T-helper 17 cell (primary cell): Measurements from ENCODE around the gene DEPDC1B. TPM values are rescaled to one million over a fixed set of nuclear protein-coding genes. Genes with fewer than 3 reads are reported as not detected.
"Not testable (repeated sequence)": the region's sequence is repeated elsewhere in the genome, so short reads cannot be mapped to it uniquely, and the experiment has no call there.

Source experiments
- ATAC-seq: fragments of 150-1000 bp; cut with Tn5 transposase; 2 replicates; pipeline ENCODE4 v1.10.0; 2021; ENCODE audit warnings: mild to moderate bottlenecking, moderate library complexity
- DNase-seq, 3 donors: peaks; one replicate each; pipeline versions ENCODE4 v3.0.0 to v3.0.0-alpha.2; 2020 to 2021
- H3K9me3 ChIP-seq: one replicate; pipeline ENCODE4 v1.7.0; 2013; ENCODE audit warnings: low read length, mild to moderate bottlenecking; ENCODE audit not compliant: control insufficient read depth, poor library complexity, severe bottlenecking
- H3K27ac Mint-ChIP-seq: one replicate; pipeline ENCODE4 v1.8.0; 2022; ENCODE audit warnings: mild to moderate bottlenecking, moderate library complexity, mixed read lengths
- H3K27me3 Mint-ChIP-seq: one replicate; pipeline ENCODE4 v1.8.0; 2022; ENCODE audit warnings: mixed read lengths
- H3K36me3 Mint-ChIP-seq: one replicate; pipeline ENCODE4 v1.8.0; 2022; ENCODE audit warnings: low read depth, mixed read lengths
- H3K4me1 Mint-ChIP-seq: one replicate; pipeline ENCODE4 v1.8.0; 2022; ENCODE audit warnings: mild to moderate bottlenecking, mixed read lengths
- H3K4me3 Mint-ChIP-seq: one replicate; pipeline ENCODE4 v1.8.0; 2022; ENCODE audit warnings: mild to moderate bottlenecking, moderate library complexity, mixed read lengths
- total RNA-seq, 4 donors: library from RNA in 2 of 4; stranded (reverse) in 2 of 4; gene quantifications; one replicate each; pipeline ENCODE4 v1.2.3 and lab custom pipeline; 2022 to 2026

Gene DEPDC1B
- total RNA-seq, 2 donors from 2014 or later = 0.77 to 1.4 TPM

DNA sequence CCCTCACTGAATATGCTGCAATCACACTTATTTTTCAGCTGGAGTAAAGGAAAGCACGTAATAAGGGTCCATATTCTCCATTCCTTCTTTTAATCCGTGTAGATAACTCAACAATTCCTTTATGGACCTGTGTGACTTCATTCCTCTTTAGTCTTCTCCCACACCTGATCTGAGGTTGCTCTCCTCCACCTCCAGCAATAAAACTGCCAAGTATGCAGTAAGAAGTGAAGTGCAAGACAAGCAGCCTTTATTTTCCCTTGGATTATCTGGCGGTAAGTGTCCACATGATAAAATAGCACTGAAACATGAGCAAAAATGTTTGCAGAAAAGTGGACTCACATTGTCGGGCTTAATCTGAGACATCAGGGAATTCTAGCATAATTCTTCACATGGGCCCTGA, 13.8 kb downstream of the DEPDC1B start:
- Mint-ChIP-seq H3K4me1 (peaks cover 10% of the 10 kb centered on the region), H3K4me3 (no peak overlapping the region), H3K36me3 (peaks cover under 1% of the 10 kb centered on the region), H3K27ac (no peak overlapping the region), H3K27me3 (no peaks in the 10 kb centered on the region)
- ATAC-seq = no peak
- no peaks in the 10 kb centered on the region for H3K9me3 ChIP-seq
- DNase-seq = no peak

DNA sequence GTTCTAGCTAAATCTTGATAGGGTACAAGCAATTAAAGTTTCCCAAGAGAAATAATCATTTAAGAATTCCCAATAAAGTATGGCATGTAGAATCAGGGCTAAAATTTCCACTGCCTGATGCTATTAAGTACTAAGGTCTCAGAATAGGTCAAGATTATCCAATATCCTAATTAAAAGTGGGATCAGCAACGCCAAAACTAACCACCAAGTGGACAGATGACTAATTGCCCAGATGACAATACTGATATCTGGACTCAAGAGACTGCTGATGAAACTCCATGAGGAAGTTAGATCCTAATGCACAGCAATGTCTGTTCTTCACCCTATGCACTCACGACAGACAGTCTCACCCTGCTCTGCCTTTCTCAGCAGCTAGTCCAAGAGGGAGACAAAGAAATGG, 14.3 kb downstream of the DEPDC1B start:
- H3K9me3 ChIP-seq = no peaks in the 10 kb centered on the region
- Mint-ChIP-seq H3K4me3 (no peak overlapping the region), H3K36me3 (peaks cover 2% of the 10 kb centered on the region), H3K27ac (no peak overlapping the region), H3K27me3 (no peaks in the 10 kb centered on the region), H3K4me1 (peaks cover 9% of the 10 kb centered on the region)
- DNase-seq (no peak), ATAC-seq (no peak)

DNA sequence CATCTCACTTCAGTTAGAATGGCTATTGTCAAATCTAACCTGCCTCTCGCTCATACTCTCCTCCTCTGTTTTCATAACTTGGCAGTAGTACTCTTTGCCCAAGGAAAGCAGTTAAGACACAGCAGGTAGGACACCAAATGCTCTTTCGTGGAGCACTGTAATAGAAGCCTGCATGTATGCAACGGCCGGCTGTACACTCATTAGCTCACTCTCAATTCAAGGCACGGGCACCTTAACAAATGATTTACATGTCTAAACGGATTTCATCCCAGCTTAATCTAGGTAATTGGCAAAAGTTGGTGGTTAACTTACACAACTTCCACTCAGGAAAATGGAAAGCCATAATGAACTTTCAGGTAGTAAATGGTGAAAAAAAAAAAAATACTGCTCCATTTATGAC, 14.9 kb downstream of the DEPDC1B start:
- H3K4me3 Mint-ChIP-seq = no peak overlapping the region
- no peaks in the 10 kb centered on the region for H3K27me3 Mint-ChIP-seq
- no peak overlapping the region for H3K27ac Mint-ChIP-seq
- H3K36me3 Mint-ChIP-seq = peaks cover 2% of the 10 kb centered on the region
- peaks cover 6% of the 10 kb centered on the region for H3K4me1 Mint-ChIP-seq
- no peak for ATAC-seq
- no peak for DNase-seq
- no peaks in the 10 kb centered on the region for H3K9me3 ChIP-seq

DNA sequence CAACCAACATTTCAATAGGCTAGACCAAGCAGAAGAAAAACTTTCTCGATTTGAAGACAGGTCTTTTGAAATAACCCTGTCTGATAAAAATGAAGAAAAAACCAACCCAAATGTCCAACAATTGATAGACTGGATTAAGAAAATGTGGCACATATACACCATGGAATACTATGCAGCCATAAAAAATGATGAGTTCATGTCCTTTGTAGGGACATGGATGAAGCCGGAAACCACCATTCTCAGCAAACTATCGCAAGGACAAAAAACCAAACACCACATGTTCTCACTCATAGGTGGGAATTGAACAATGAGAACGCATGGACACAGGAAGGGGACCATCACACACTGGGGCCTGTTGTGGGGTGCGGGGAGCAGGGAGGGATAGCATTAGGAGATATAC, 18.0 kb downstream of the DEPDC1B start:
- not testable (repeated sequence) for H3K27ac Mint-ChIP-seq, DNase-seq, ATAC-seq

DNA sequence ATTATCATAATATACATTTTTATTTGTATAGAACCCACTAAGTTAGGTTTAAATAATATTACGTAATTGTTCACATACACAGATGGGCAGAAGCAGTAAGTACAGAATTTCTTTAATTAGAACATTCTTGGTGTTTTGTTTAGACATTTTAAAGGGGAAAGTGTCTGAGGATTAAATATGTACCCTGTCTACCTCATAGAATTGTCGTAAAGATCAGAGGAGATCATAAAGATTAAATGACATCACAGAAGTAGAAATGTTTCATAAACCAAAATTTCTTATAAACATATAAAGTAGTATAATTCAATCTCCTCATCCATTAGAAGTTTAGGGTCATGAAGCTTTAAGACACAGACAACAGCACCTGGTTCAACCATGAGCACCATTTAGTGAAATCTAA, 20.1 kb downstream of the DEPDC1B start:
- ATAC-seq (no peak), DNase-seq (no peak)
- Mint-ChIP-seq H3K27me3 (no peaks in the 10 kb centered on the region), H3K4me1 (peaks cover 14% of the 10 kb centered on the region), H3K4me3 (no peak overlapping the region), H3K27ac (no peak overlapping the region), H3K36me3 (peaks cover 2% of the 10 kb centered on the region)
- H3K9me3 ChIP-seq = no peaks in the 10 kb centered on the region

More for the DNA sequence above, 18.0 kb downstream of the DEPDC1B start:
- H3K4me3 Mint-ChIP-seq, H3K27me3 Mint-ChIP-seq, H3K9me3 ChIP-seq, H3K36me3 Mint-ChIP-seq: not testable (repeated sequence)
- H3K4me1 Mint-ChIP-seq = peaks cover 12% of the 10 kb centered on the region

DNA sequence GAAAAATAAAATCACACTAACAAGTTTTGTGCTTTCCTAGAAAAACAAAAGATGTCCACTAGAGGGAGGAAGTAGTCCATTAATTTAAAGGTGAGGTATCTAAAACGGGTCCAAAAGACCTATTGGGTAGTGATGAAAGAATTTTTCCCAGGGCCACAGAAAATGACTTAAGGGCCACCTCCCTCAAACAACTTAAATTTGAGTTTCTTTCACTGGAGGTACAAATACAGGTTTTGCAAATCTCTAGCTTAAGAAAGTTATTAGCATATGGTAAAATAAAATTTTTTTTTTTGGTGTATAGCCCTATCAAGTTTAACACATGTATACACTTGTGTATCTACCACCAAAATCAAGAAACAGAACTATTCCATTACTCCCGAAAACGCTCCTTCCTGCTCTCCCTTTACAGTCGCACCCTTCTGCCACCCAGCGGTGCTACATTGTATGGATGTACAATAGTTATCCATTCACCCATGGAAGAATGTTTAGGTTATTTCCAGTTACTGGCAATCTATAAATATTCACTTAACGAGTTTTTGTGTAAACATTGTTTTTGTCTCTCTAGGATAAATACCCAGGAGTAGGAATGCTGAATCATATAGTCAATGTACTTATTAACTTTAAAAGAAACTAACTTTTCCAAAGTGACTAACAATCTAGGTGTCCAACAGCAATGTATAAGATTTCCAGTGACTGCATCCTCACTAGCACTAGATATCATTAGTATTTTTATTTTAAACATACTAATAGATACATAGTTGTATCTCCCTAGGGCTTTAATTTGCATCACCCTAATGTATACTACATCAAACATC, 21.9 kb downstream of the DEPDC1B start:
- DNase-seq = no peak
- Mint-ChIP-seq H3K4me1 (peaks cover 12% of the 10 kb centered on the region), H3K27me3 (no peaks in the 10 kb centered on the region), H3K27ac (peak overlapping the region; percentile 87), H3K4me3 (no peak overlapping the region), H3K36me3 (peaks cover 2% of the 10 kb centered on the region)
- ATAC-seq = peak; percentile 51
- no peaks in the 10 kb centered on the region for H3K9me3 ChIP-seq

DNA sequence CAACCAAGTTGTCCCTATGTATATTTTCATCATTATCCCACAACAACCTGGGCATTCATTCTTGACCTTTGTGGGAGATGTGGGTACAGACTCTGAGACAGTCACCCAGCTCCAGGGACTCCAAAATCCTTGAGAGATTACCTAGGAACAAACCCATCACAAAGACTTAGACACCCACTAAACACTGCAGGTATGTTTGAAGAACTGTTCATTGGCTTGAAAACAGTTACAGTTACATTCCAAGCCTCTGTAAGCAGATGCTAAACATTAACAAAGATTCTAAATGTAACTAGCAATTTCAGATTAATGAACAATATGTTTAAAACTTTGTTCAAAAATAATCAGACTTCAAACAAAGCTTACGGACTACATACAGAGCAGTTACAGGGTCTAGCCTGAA, 24.7 kb downstream of the DEPDC1B start:
- DNase-seq = no peak
- ATAC-seq = no peak
- peaks cover 12% of the 10 kb centered on the region for H3K4me1 Mint-ChIP-seq
- H3K27me3 Mint-ChIP-seq = no peaks in the 10 kb centered on the region
- H3K27ac Mint-ChIP-seq = no peak overlapping the region
- no peaks in the 10 kb centered on the region for H3K36me3 Mint-ChIP-seq
- H3K9me3 ChIP-seq = no peaks in the 10 kb centered on the region
- no peak overlapping the region for H3K4me3 Mint-ChIP-seq

DNA sequence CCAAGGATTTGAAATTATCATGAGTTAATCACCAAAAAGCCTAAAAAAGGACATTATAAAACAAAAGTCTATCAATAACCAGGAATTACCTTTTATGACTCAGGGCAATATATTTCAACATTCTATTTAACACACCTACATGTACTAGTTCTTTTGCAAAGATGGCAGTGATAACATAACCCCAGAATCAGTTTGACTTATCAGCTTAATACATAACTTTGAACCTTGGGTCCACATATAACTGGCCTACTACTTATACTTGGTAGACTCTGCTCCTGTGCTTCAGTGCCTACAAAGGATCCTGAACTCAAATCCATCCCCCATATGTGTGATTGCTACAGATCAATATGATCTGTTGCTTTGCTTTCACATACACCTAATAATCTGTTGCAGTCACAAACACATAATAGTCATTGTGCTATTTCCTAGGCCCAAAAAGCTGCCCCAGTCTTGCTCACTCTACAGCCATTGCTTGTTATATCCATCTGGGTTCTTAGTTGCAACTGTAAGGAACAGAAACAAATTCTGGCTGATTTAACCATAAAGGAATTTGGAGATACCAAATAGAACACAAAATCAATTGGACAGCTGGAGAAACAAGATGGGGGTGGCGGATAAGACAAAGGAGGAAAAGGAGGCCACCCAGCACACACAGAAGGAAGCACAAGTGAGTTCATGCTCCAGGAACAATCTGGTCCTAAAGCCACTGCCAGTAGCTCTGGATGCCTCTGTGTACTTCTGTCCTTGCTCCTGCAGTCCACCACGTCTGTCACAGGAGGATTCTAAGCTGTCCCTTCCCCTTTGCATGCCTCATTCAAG, 25.5 kb downstream of the DEPDC1B start:
- H3K36me3 Mint-ChIP-seq = no peaks in the 10 kb centered on the region
- no peak for ATAC-seq
- H3K27me3 Mint-ChIP-seq = no peaks in the 10 kb centered on the region
- peaks cover 12% of the 10 kb centered on the region for H3K4me1 Mint-ChIP-seq
- no peak for DNase-seq
- no peak overlapping the region for H3K4me3 Mint-ChIP-seq
- no peak overlapping the region for H3K27ac Mint-ChIP-seq
- H3K9me3 ChIP-seq = no peaks in the 10 kb centered on the region

DNA sequence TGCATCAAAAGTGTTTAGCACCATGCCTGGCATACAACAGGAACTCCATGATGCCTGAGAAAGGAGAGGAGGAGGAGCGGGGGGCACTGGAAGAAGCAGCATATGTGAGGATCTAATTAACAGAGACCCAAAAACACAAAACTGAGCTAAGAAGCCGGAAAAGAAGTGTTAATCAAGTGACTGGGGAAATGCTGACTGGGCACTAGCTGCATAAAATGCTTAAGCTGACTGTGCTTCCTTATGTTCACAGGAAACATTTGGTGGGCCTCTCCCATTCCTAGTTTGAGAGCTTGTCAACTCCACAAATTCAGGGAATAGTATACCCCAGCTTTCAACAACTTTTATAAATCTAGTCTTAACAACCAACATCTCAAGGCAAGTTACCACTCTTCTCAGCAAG, 26.6 kb downstream of the DEPDC1B start:
- ATAC-seq (no peak), DNase-seq (no peak)
- no peaks in the 10 kb centered on the region for H3K9me3 ChIP-seq
- Mint-ChIP-seq H3K27ac (no peak overlapping the region), H3K27me3 (no peaks in the 10 kb centered on the region), H3K4me3 (no peak overlapping the region), H3K36me3 (no peaks in the 10 kb centered on the region), H3K4me1 (peaks cover 12% of the 10 kb centered on the region)

DNA sequence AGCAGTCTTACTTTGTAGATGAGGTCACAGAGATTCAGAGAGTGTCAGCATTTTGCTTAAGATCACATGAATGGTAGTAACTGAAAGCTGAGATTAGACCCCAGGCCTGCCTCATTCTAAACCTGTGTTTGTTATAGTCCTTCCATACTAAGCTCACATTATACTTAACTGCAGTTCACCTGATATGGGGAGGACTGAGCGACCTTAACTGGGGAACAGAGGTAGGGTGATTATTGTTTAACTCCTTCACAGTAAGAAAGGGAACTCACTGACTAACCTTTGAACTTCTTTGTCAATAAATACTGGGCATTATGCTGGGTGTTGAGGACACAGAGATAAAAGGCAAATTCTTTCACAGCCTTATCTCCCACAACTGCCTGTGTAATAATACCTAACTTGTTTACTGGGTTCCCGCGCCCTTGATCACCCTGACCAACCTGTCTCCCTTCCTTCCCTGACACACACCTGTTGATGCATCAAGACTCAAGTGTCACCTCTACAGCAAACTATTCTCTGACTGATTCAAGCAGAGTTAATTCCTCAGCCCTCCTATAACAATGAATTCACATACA, 27.2 kb downstream of the DEPDC1B start:
- no peaks in the 10 kb centered on the region for H3K9me3 ChIP-seq
- Mint-ChIP-seq H3K4me1 (peaks cover 9% of the 10 kb centered on the region), H3K36me3 (no peaks in the 10 kb centered on the region), H3K4me3 (no peak overlapping the region), H3K27ac (no peak overlapping the region), H3K27me3 (no peaks in the 10 kb centered on the region)
- DNase-seq (no peak), ATAC-seq (no peak)

DNA sequence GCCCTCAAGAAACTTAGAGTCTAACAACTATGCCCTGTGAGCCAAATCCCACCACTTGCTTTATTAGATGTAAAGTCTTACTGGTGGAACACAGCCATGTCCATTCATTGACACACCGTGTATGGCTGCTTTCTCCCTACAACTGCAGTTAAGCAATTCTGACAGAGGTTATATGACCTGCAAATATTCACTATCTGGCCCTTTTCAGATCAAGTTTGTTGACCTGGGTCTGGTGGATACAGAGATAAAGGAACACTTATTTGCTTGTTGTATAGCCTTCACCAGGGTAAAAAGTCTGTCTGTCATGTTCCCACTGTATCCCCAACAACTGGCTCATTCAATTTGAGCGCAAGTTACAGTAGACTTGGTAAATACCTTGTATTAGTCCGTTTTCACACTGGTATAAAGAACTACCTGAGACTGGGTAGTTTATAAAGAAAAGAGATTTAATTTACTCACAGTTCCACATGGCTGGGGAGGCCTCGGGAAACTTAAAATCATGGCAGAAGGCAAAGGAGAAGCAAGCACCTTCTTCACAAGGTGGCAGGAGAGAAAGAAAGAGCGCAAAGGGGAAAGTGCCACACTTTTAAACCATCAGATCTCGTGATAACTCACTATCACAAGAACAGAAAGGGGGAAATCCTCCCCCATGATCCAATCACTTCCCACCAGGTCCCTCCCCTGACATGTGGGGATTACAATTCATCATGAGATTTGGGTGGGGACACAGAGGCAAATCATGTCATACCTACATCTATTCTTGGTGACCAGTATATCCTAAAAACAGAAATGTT, 27.9 kb downstream of the DEPDC1B start:
- Mint-ChIP-seq H3K27ac (no peak overlapping the region), H3K4me3 (no peak overlapping the region), H3K27me3 (no peaks in the 10 kb centered on the region), H3K36me3 (no peaks in the 10 kb centered on the region), H3K4me1 (peaks cover 4% of the 10 kb centered on the region)
- DNase-seq (no peak), ATAC-seq (no peak)
- no peaks in the 10 kb centered on the region for H3K9me3 ChIP-seq

DNA sequence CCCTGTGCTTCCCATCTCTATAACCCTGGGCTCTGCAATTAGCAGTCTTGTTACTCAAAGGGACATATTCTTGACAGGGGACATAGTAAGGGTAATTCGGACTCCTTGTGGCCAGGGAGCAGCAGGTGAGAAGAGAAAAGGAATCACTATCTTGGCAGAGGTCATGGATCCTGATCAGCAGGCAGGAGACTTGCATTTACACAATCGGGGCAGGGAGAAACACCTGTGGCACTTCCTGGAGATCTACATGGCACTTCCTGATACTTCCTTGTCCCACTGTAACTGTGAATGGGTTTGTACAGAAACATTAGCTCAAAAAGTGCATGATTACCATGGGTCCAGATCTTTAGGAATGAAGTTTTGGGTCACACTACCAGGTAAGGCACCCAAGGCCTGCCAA, 29.2 kb downstream of the DEPDC1B start:
- H3K4me1 Mint-ChIP-seq = peaks cover 2% of the 10 kb centered on the region
- H3K36me3 Mint-ChIP-seq = no peaks in the 10 kb centered on the region
- H3K27ac Mint-ChIP-seq = no peak overlapping the region
- ATAC-seq (no peak), DNase-seq (no peak)
- no peaks in the 10 kb centered on the region for H3K9me3 ChIP-seq
- no peak overlapping the region for H3K4me3 Mint-ChIP-seq
- no peaks in the 10 kb centered on the region for H3K27me3 Mint-ChIP-seq
